Uterus (tissue), 4 donors: ENCODE data around the gene PROK1. TPM values are rescaled to one million over a fixed set of nuclear protein-coding genes. Genes with fewer than 3 reads are reported as not detected.

ENCODE experiments used
- DNase-seq, 2 donors: peaks; one replicate each; pipeline ENCODE4 v3.0.0-alpha.2; 2019 to 2020
- H3K27ac ChIP-seq, 2 donors: fragments of 200-600 bp; sonication (generic); 1 replicate in 1 of 2; 2 replicates in 1 of 2; pipeline ENCODE4 v1.5.1; 2016 to 2018
- H3K27me3 ChIP-seq, 2 donors: fragments of 200-600 bp; sonication (generic); one replicate each; pipeline ENCODE4 v1.5.1; 2018 to 2019; ENCODE audit warnings: control low read depth in 1 of 2
- H3K36me3 ChIP-seq, 2 donors: fragments of 200-600 bp; sonication (generic); one replicate each; pipeline ENCODE4 v1.5.1; 2019; ENCODE audit warnings: control low read depth in 1 of 2
- H3K4me1 ChIP-seq, 2 donors: fragments of 200-600 bp; sonication (generic); one replicate each; pipeline ENCODE4 v1.5.1; 2018 to 2019; ENCODE audit warnings: control low read depth in 1 of 2
- H3K4me3 ChIP-seq, 2 donors: fragments of 200-600 bp; sonication (generic); 1 replicate in 1 of 2; 2 replicates in 1 of 2; pipeline ENCODE4 v1.5.1; 2018 to 2019; ENCODE audit warnings: mild to moderate bottlenecking in 1 of 2
- H3K9me3 ChIP-seq, 2 donors: fragments of 200-600 bp; sonication (generic); one replicate each; pipeline ENCODE4 v1.5.1; 2019; ENCODE audit warnings: control low read depth in 1 of 2
- CTCF ChIP-seq, 4 experiments: fragments of 200-600 bp in 2 of 4; fragments of 450-650 bp in 2 of 4; sonication (generic) in 2 of 4; IDR thresholded peaks; one replicate each; pipeline ENCODE4 v1.5.1; 2016 to 2019; ENCODE audit warnings: antibody characterized with exemption in 4 of 4, mild to moderate bottlenecking in 2 of 4, moderate library complexity in 1 of 4
- POLR2A ChIP-seq, 2 donors: fragments of 450-650 bp; IDR thresholded peaks; one replicate each; pipeline ENCODE4 v1.6.1; 2016; ENCODE audit warnings: antibody characterized with exemption in 2 of 2, mild to moderate bottlenecking in 1 of 2, moderate library complexity in 1 of 2
- intact Hi-C: fragments of 100-400 bp; cut with DNase I; formaldehyde crosslinking; loops from one replicate; pipeline ENCODE4 v1.15.1; 2023; ENCODE audit warnings: low total_unique reads
- total RNA-seq, 4 donors: library from RNA; depleted of rRNA in 3 of 4; stranded (reverse); fragments of >200 nt in 3 of 4; gene quantifications; one replicate each; pipeline versions ENCODE4 v1.1.0 to v1.2.4, GENCODE V29; 2014 to 2023
- donor health status: DM: yes; HTN: yes; CAD: no.

PROK1 gene
- total RNA-seq, 4 donors from 2014 or later: 1.4 TPM; not detected in 3

- no peak for DNase-seq
- TF ChIP-seq POLR2A (IDR thresholded peaks at IDR 0.05) (no peak), CTCF (IDR thresholded peaks at IDR 0.05) (no peak)
- H3K27ac ChIP-seq: no peak overlapping the region
- H3K4me3 ChIP-seq: no peak overlapping the region
- H3K9me3 ChIP-seq: no peaks in the 10 kb centered on the region
- no peaks in the 10 kb centered on the region for H3K36me3 ChIP-seq
- no peaks in the 10 kb centered on the region for H3K27me3 ChIP-seq
- H3K4me1 ChIP-seq: no peaks in the 10 kb centered on the region
- intact Hi-C loops: no loop called here
Observed at GRCh38 chr1:110440877-110441276, 10.1 kb upstream of the PROK1 start.

- H3K4me1 ChIP-seq: no peaks in the 10 kb centered on the region
- intact Hi-C loops: no loop called here
- H3K27ac ChIP-seq: no peak overlapping the region
- no peak for DNase-seq
- H3K9me3 ChIP-seq: no peaks in the 10 kb centered on the region
- no peaks in the 10 kb centered on the region for H3K36me3 ChIP-seq
- TF ChIP-seq POLR2A (IDR thresholded peaks at IDR 0.05) (no peak), CTCF (IDR thresholded peaks at IDR 0.05) (no peak)
- H3K4me3 ChIP-seq: no peak overlapping the region
- no peaks in the 10 kb centered on the region for H3K27me3 ChIP-seq
Observed at GRCh38 chr1:110441888-110442287, 9.1 kb upstream of the PROK1 start.

GRCh38 chr1:110443451-110443850 is 7.5 kb upstream of the PROK1 start:
- TF ChIP-seq CTCF (IDR thresholded peaks at IDR 0.05): no peak
- TF ChIP-seq POLR2A (IDR thresholded peaks at IDR 0.05): no peak
- Histone ChIP-seq H3K9me3 (no peaks in the 10 kb centered on the region), H3K4me1 (no peaks in the 10 kb centered on the region), H3K27me3 (no peaks in the 10 kb centered on the region), H3K4me3 (no peak overlapping the region), H3K36me3 (no peaks in the 10 kb centered on the region), H3K27ac (no peak overlapping the region)
- no peak for DNase-seq
- intact Hi-C loops: no loop called here

- no peak for DNase-seq
- no peaks in the 10 kb centered on the region for H3K9me3 ChIP-seq
- H3K4me3 ChIP-seq: no peak overlapping the region
- no peaks in the 10 kb centered on the region for H3K27me3 ChIP-seq
- no peaks in the 10 kb centered on the region for H3K4me1 ChIP-seq
- H3K27ac ChIP-seq: no peak overlapping the region
- TF ChIP-seq POLR2A (IDR thresholded peaks at IDR 0.05): no peak
- no peak for TF ChIP-seq CTCF (IDR thresholded peaks at IDR 0.05)
- no peaks in the 10 kb centered on the region for H3K36me3 ChIP-seq
- intact Hi-C loops: no loop called here
Observed at GRCh38 chr1:110444561-110444960, 6.4 kb upstream of the PROK1 start.

- intact Hi-C loops: no loop called here
- no peaks in the 10 kb centered on the region for H3K4me1 ChIP-seq
- DNase-seq: no peak
Observed at GRCh38 chr1:110449661-110450651, 993 bp upstream of the PROK1 start.

More at GRCh38 chr1:110449661-110450651, 993 bp upstream of the PROK1 start:
- no peaks in the 10 kb centered on the region for H3K36me3 ChIP-seq
- H3K4me3 ChIP-seq: no peak overlapping the region
- no peak overlapping the region for H3K27ac ChIP-seq
- no peaks in the 10 kb centered on the region for H3K27me3 ChIP-seq
- TF ChIP-seq CTCF (IDR thresholded peaks at IDR 0.05) (no peak), POLR2A (IDR thresholded peaks at IDR 0.05) (no peak)
- H3K9me3 ChIP-seq: no peaks in the 10 kb centered on the region
